GM18909 (cell line): ENCODE measurements around the gene TSC1.
"Not testable (repeated sequence)": the region's sequence is repeated elsewhere in the genome, so short reads cannot be mapped to it uniquely, and the experiment has no call there.

Experiments used
- ATAC-seq: cut with Tn5 transposase; IDR thresholded peaks from one replicate; pipeline ENCODE4 v1.9.1; 2021; ENCODE audit warnings: mild to moderate bottlenecking; ENCODE audit not compliant: unreplicated experiment, poor library complexity

The TSC1 gene

DNA sequence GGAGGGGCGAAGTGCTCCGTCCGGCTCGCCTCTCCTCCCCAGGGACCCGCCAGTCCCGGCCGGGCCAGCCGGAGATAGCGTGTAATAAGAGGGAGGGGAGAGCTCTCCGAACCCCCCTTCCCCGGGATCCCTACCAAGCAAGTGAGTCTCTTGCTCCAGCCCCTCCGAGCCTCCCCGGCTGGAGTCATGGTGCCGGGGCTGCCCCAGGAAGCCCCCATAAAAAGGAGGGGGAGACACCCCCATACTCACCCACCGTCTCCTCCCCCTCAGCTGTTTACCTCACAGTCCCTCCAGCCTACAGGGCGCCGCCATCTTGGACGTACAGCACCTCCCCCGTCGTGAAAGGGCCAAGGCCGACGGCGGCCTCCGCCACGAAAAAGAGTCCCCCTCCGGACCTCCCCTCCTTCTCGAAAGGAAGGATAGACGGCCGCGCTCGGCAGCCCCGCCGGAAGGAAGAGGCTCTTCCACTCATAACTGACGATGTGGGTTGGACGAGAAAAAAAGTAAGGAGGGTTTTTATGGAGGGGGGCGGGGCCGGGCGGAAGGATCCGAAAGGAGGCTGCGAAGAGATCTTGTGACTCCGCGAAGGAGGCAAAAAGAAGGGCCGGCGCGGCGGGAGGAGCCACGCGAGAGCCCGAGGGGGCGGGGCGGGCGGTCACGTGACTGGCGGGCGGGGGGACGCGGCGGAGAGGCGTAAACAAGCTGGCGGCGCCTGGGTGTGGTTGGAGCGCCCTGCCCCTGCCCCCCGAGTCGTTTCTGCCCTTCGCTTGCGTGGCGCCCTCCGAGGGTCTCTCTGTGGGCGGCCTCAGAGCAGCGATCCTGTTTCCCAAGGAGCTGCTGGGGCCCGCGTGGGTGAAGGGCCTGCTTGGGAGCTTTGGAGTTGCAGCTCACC is at the start of gene TSC1:
TSC1 (minus strand) TSS at position 323 of the 892 bp plus-strand sequence. CDS start 15,744 bp downstream, outside the sequence.
- ATAC-seq, result peak; percentile 63

- no peak for ATAC-seq
Measured at GRCh38 chr9:132993511-132993939, 49.1 kb upstream of the TSC1 start.

DNA sequence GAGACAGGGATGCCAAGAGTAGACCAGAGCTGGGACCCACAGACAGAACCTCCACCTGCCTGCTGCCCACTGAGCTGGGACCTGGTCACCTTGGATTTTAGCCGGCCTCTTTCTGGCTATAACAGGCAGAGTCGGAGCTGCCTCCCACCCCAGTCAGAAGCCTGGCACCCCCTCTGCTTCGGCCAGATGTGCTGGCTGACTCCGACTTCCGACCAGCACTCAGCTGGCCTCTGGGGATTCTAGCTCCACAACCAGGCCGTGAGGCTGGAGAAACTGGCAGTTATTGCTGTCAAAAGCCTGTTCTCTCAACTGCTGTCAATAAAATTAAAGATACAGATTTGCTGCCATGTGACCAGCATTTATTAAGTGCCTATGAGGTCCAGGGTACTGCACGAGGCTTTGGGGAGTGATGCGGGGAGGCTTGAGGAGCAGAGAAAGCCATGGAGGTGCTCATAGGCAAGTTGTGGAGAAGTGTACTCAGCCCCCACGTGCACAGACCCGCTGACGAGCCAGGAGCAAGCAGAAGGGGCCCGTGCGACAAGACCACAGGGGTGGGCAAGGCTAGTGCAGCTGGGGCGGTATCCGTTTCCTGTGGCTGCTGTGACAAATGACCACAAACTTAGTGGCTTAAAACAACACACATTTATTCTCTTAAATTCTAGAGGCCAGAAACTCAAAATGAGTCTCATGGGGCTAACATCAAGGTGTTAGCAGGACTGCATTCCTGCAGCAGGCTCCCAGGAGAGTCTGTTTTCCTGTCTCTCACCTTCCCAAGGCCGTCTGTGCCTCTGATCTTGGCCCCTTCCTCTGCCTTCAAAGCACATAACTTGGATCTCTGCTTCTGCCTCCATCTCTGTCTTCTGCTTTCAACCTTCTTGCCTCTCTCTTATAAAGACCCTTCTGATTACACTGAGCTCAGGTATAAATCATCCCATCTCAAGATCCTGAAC is 47.2 kb upstream of the TSC1 start:
- no peak for ATAC-seq

GRCh38 chr9:132990781-132991180 is 46.4 kb upstream of the TSC1 start:
- ATAC-seq, result no peak

GRCh38 chr9:132989998-132990557 is 45.7 kb upstream of the TSC1 start:
- ATAC-seq, result not testable (repeated sequence)

DNA sequence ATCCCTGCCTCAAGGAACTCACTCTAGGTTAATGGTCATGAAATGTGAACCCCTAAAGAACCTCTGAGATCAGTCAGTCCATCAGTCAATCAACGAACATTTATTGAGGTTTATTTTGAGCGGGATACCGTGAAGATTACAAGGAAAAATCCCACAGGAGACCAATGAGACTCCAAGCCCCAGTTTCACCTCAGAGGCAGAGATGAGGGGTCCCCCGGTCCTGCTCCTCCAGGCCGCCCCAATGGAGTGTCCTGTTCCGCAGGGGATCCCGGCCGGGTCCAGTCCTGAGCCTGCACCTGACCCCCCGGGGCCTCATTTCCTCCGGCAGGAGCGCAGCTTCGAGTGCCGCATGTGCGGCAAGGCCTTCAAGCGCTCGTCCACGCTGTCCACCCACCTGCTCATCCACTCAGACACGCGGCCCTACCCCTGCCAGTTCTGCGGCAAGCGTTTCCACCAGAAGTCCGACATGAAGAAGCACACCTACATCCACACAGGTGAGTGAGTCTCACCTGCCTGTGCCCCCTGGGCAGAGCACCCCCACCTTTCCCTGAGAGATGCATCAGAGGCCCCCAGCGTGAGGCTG is 45.1 kb upstream of the TSC1 start:
- ATAC-seq, result no peak

- ATAC-seq, result no peak
Measured at GRCh38 chr9:132989014-132989310, 44.5 kb upstream of the TSC1 start.

- ATAC-seq, result no peak
Measured at GRCh38 chr9:132988244-132989013, 44.0 kb upstream of the TSC1 start.

DNA sequence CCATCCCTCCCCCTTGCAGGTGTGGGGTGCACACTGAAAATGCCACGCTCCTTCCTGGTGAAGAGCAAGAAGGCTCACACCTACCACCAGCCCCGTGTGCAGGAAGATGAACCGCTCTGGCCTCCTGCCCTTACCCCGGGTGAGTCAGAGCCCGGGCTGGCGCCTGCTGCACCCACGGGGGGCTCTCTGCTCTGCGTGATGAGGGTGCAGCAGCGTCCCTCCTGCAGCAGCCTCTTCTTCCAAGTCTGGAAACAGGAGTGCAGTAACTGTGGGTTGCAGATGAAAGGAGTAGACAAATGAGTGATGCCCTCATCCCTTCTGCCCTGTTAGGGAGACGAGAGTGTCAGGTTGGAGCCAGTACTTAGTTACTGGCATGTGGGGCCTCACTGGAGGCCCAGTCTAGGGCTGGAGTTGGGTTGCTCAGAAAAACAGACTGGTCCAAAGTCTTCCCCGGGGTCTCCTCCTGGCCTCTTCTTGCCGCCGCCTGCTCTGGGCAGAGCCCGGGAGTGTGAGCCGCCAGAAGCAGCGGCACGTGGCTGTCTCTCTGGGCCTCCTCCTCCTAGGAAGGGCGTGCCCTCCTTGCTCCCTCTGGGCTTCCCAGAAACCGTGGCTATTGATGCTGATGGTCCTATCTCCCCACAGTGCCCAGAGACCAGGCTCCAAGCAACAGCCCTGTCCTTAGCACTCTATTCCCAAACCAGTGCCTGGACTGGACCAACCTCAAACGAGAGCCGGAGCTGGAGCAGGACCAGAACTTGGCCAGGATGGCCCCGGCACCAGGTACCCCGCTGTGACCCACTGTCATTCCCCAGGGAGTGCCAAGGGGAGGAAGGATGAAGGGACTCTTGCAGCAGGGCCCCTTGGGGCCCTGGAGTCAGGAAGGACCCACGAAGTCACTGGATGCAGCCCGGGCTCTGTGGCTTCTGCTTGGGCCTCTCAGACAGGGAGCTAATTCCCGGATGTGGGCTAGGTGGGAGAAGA is 42.5 kb upstream of the TSC1 start:
- ATAC-seq, result no peak

- ATAC-seq, result no peak
Measured at GRCh38 chr9:132986114-132986513, 41.7 kb upstream of the TSC1 start.

- no peak for ATAC-seq
Measured at GRCh38 chr9:132985489-132985888, 41.1 kb upstream of the TSC1 start.

DNA sequence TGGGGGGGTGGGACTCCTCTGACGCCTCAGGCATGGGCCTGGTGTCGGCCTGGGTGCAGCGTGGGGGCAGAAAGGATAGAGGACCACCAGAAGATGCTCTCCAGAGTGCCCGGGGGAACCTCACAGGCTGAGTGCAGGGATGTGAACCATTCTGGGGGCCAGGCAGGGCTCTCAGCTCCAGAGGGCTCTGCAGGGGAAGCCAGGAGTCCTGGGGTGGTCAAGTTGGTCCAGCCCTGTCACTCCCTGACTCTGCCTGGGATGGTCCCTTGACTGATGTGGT is 40.6 kb upstream of the TSC1 start:
- no peak for ATAC-seq

GRCh38 chr9:132984202-132985070 is 40.0 kb upstream of the TSC1 start:
- no peak for ATAC-seq

DNA sequence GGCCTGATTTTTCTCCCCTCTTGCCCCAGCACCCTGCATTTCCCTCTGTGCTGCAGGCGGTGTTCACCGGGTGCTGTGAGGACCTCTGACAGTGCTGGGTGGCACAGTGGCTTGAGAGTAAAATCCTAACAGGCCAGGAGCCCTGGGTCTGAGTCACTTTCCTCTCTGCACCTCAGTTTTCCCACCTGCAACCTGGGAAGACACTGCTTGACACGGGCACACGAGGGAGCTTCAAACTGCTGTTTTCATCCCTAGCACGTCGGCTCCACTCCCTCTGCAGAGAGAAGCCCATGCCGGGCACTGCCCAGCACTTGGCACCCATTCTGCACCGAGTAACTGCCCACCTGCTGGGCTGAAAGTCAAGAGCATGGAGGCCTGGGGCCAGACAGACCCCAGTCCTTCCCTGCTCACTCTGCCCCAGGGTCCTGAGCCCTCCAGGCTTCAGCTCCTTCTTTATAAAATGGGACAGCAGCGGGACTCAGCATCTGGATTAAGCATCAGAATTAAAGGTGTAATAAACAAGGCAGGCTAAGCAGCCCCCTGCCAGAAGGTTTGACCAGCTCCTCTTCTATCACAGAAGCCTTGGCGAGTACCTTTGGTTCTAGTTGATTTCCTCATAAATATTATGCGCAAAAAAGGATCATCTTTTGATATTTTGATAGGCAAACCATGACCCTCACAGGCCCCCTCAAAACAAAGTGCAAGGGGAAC is 39.2 kb upstream of the TSC1 start:
- no peak for ATAC-seq

DNA sequence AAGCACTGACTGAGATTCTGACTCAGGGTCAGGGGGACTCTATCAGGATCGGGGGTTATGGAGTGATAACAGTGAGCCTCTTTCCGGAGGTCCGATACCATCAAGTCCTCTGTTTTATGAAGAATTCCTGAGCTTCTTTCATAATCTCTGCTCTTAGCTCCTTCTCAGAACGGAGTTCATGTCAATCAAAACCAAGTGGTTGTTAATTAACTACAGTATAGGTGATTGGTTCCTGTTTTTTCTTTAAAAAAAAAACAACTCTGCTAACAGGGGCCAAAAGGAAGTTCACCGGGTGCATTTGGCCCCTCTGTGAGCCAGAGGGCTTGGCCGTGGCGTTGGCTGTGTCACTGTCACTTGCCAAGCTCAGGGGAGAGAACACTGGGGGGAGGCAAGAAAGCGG is 38.0 kb upstream of the TSC1 start:
- ATAC-seq, result peak; percentile 67

- no peak for ATAC-seq
Measured at GRCh38 chr9:132980157-132980556, 35.7 kb upstream of the TSC1 start.

- no peak for ATAC-seq
Measured at GRCh38 chr9:132978451-132979131, 34.2 kb upstream of the TSC1 start, which contains the start of gene GFI1B. Gene GFI1B (plus strand): TSS chr9:132978694. CDS start chr9:132986679, 7,985 bp downstream.
